Breast epithelium (tissue), 3 donors: ENCODE measurements around the gene ERICH3.

Experiments
- CTCF ChIP-seq, 3 donors: fragments of 450-650 bp; IDR thresholded peaks; one replicate each; pipeline ENCODE4 v1.5.1; 2016 to 2017; ENCODE audit warnings: antibody characterized with exemption in 3 of 3, mild to moderate bottlenecking in 3 of 3, moderate library complexity in 3 of 3
- POLR2A ChIP-seq: fragments of 450-650 bp; IDR thresholded peaks from one replicate; pipeline ENCODE4 v1.6.1; 2016; ENCODE audit warnings: antibody characterized with exemption, mild to moderate bottlenecking, moderate library complexity
- POLR2AphosphoS5 ChIP-seq, 3 donors: sonication (generic); formaldehyde crosslinking; IDR thresholded peaks; one replicate each; pipeline ENCODE4 v1.6.1; 2017; ENCODE audit warnings: antibody characterized with exemption in 3 of 3

GRCh38 chr1:74693473-74693872, 19.9 kb upstream of the ERICH3 start:
- no peak for TF ChIP-seq POLR2A
- TF ChIP-seq CTCF (IDR thresholded peaks at IDR 0.05), result no peak
- TF ChIP-seq POLR2AphosphoS5 (IDR thresholded peaks at IDR 0.05), result no peak
